Subcutaneous adipose tissue (tissue), 4 donors: Measurements from ENCODE around the gene GJB4. TPM values are rescaled to one million over a fixed set of nuclear protein-coding genes. Genes with fewer than 3 reads are reported as not detected.

Experiments
- total RNA-seq, 4 donors: library from RNA; depleted of rRNA; stranded (reverse); fragments of >200 nt; gene quantifications; one replicate each; pipeline ENCODE4 v1.1.0, GENCODE V29; 2016
- TF ChIP-seq, protein P1 (sequence below): fragments of 450-650 bp; IDR thresholded peaks from one replicate; pipeline ENCODE4 v1.5.1; 2016; ENCODE audit warnings: low read depth, mild to moderate bottlenecking, control low read depth, antibody characterized with exemption, moderate library complexity

The GJB4 gene
- total RNA-seq, 4 donors from 2014 or later, result not detected

DNA sequence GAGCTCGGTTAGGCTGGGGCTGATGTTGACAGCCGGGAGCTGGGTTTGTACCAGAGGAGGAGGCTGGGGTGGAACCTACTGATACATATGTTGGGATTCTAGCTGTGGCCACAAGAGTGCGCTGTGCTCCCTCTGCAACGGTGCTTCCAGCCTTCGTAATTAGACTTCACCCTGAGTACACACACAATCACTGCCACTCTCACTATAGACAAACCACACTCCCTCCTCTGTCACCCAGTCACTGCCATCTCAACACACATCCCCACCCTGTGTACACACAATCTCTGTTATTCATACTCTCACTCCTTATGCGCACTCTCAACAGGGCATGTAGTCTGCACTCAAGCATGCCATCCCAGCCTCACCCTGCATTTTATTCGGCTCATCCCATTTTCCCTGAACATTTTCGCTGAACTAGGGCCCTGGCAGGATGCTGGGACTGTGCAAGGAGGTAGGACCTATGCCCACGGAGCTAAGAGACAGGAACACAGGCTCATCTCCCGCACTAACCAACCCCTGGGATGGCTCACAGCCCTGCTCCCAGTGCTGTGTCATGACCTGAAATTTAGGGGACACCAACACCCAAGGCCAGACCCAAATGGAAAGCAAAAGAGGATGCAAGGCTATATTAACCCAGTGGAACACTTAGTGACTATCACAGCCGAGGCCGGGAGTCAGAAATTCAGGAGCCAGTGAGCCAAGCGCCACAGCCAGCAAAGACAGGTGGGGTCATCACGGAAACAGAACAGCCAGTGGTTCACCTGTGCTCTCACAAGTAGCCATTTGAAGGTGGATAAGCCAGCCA, 27.2 kb downstream of the GJB4 start:
- TF ChIP-seq, protein P1, sequence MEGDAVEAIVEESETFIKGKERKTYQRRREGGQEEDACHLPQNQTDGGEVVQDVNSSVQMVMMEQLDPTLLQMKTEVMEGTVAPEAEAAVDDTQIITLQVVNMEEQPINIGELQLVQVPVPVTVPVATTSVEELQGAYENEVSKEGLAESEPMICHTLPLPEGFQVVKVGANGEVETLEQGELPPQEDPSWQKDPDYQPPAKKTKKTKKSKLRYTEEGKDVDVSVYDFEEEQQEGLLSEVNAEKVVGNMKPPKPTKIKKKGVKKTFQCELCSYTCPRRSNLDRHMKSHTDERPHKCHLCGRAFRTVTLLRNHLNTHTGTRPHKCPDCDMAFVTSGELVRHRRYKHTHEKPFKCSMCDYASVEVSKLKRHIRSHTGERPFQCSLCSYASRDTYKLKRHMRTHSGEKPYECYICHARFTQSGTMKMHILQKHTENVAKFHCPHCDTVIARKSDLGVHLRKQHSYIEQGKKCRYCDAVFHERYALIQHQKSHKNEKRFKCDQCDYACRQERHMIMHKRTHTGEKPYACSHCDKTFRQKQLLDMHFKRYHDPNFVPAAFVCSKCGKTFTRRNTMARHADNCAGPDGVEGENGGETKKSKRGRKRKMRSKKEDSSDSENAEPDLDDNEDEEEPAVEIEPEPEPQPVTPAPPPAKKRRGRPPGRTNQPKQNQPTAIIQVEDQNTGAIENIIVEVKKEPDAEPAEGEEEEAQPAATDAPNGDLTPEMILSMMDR, result no peak

DNA sequence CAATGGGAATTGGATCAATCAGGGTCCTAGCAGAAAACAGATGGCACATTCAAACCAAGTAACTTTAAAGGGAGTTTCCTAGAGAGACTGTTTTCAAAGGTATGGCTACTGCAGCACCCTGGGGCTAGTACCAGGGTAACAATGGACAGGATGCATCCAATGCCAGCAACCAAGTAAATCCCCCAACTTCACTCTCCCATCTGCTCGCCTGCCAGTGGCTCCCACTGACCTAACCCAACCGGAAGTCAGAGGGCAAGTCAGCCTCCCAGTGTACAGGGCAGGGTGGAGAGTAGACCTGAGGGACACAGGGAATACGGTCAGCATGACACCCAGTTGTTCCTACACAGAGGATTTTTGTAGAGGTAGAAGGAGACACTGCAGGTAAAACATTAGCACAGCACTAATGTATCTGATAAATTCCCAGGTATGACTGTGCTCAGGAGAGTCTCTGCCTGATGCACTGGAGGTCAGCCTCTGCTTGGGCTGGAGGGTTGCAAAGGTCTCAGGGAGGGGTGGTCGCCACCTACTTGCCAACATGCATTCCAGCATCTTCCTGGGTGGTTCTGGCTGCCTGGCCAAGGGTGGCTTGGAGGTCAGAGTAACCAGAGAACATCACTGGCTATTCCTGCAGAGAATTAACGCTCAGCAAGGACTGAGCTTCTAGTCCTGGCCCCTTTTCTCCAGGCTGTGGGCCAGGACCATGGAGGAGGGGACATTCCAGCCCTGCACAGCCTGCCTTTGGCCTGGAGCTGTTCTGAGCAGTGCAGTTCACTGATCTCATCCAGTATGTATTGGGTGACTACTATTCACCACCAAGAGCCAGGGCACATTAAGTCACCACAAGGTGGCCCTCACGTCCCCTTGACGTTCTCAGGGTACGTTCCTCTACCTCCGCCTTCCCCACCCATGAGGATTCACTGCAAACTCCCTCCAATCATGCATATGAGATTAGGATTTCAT, 28.2 kb downstream of the GJB4 start:
- TF ChIP-seq, protein P1, result no peak

DNA sequence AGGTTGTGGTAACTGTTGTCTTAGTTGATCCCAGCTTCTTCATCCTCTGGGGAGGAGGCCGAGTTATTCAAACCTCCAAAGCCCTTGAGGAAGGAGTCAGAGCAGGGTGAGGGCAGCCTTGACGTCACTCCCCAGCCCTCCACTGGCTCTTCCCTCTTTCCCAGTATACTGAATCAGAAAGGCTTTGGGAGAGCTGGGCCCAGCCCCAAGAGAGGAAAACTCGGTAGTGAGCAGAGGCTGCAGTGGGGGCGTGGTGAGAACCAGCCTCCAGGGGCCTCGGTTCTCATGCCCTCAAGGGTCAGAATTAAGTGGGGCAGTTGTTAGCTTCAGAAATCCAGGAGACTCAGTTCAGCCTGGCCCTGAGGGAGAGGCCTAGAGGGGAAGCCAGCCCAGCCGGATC, 31.4 kb downstream of the GJB4 start:
- TF ChIP-seq, protein P1, result no peak

DNA sequence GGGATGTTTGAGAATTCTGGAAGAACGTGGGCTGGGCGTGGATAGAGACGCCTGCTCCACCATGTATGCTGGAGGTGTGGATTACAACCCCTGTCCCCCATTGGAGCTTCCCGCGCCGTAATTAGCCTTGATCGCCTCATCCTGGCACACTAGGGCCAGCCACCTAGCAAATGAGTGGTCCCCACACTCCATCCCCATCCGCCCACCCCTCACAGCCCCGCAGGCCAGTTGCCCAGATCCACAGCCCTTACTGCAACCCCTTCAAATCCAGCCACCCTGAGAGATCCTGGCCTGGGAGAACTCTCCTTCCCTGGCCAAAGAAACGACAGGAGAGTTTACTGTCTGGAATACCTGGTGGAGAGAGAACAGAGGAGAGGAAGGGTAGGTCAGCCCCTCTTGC, 32.9 kb downstream of the GJB4 start:
- TF ChIP-seq, protein P1, result no peak

DNA sequence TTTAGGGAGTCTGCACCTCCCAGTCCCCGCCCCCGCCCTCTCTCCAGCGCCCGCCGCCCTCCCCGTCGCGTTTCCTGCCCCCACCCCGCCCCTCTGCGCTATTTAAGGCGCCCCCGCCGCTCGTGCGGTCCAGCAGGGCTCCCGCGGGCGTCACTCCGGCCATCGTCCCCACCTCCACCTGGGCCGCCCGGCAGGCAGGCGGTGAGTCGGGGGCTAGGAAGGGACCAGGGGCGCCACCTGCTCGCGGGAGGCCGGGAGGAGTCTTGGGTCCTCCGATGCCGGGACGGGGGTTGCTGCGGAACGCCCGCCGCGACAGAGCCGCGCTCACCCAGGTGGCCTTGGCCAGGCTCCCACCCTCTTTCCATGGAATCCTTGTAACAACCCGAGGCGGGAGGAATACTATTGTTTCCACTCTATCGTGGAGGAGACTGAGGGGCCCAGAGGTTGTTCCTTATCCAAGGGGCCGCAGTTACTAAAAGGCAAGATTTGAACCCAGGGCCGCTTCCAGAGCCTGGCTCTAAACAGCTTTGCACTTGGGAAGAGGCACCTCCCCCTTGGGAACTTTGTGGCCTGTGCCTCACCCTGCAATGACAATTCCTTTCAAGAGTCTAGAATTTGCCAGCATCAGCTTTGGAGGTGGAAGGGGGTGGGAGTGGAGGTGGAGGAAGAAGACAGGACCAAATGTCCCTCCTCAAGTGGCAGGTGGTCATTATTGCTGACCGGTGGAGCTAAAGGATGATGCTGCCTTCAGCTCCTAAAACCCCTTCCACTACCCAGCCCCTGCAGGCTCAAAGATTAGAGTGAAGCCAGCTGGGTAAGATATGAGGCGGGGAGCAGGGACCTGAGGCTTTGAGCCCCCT, 33.6 kb downstream of the GJB4 start, which contains the start of gene GJA4:
GJA4 (plus strand) TSS at position 132 of the 860 bp plus-strand sequence. CDS start 1,215 bp downstream, outside the sequence.
- TF ChIP-seq, protein P1, result no peak

DNA sequence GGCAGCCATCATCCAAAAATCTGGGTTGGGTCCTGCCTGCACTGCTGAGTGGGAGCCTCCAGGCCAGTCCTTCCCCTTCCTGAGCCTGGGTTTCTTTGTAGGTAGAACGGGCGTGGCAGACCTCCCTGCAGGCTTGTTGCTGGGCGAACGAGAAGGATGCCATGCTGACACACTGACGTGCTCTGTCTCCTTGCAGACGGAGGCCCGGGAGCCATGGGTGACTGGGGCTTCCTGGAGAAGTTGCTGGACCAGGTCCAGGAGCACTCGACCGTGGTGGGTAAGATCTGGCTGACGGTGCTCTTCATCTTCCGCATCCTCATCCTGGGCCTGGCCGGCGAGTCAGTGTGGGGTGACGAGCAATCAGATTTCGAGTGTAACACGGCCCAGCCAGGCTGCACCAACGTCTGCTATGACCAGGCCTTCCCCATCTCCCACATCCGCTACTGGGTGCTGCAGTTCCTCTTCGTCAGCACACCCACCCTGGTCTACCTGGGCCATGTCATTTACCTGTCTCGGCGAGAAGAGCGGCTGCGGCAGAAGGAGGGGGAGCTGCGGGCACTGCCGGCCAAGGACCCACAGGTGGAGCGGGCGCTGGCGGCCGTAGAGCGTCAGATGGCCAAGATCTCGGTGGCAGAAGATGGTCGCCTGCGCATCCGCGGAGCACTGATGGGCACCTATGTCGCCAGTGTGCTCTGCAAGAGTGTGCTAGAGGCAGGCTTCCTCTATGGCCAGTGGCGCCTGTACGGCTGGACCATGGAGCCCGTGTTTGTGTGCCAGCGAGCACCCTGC, 34.7 kb downstream of the GJB4 start:
- TF ChIP-seq, protein P1, result no peak
